Neural progenitor cell (in vitro differentiated cells): Measurements from ENCODE around the gene PLB1.

Experiments
- EZH2phosphoT487 ChIP-seq: fragments of 200-600 bp; sonication (generic); IDR thresholded peaks from 2 replicates; pipeline ENCODE4 v1.6.1; 2017; ENCODE audit warnings: antibody characterized with exemption
- TF ChIP-seq, protein P1 (sequence below): fragments of 200-600 bp; sonication (generic); IDR thresholded peaks from 2 replicates; pipeline ENCODE4 v1.5.1; 2017; ENCODE audit warnings: antibody characterized with exemption, mild to moderate bottlenecking

DNA sequence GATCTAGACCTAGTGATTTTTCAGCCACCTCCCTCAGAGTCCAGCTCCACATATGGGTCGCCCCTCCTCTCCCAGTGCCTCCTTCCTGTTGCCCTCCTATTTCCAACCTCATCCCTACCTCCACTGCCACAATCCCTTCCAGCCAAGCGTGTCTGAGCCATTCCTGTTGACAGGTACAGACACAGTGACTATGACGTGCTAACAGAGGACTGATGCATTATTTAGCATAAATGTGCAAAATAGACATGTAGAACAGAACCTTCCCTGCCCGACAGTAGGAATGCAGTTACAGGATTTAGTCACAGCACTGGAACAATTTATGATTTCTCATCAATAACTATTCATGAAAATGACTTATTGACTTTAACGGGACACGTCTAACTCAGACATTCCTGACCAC, 171.4 kb downstream of the PLB1 start:
- TF ChIP-seq, protein P1, sequence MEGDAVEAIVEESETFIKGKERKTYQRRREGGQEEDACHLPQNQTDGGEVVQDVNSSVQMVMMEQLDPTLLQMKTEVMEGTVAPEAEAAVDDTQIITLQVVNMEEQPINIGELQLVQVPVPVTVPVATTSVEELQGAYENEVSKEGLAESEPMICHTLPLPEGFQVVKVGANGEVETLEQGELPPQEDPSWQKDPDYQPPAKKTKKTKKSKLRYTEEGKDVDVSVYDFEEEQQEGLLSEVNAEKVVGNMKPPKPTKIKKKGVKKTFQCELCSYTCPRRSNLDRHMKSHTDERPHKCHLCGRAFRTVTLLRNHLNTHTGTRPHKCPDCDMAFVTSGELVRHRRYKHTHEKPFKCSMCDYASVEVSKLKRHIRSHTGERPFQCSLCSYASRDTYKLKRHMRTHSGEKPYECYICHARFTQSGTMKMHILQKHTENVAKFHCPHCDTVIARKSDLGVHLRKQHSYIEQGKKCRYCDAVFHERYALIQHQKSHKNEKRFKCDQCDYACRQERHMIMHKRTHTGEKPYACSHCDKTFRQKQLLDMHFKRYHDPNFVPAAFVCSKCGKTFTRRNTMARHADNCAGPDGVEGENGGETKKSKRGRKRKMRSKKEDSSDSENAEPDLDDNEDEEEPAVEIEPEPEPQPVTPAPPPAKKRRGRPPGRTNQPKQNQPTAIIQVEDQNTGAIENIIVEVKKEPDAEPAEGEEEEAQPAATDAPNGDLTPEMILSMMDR, result no peak
- no peak for TF ChIP-seq EZH2phosphoT487
